ENCODE measurements around the gene WDR4.
"Not testable (repeated sequence)": the region's sequence is repeated elsewhere in the genome, so short reads cannot be mapped to it uniquely, and the experiment has no call there.

Gene WDR4

GRCh38 chr21:42880352-42880751 lies 1.0 kb upstream of the WDR4 start:
- in situ Hi-C loops (cut with MboI; ENCODE audit: low sequenced_read_pairs) = no loop called here

- in situ Hi-C loops (cut with MboI; ENCODE audit: low sequenced_read_pairs) = no loop called here
Measured at GRCh38 chr21:42878678-42878992, 704 bp downstream of the WDR4 start.

GRCh38 chr21:42875811-42876210 lies 3.5 kb downstream of the WDR4 start:
- in situ Hi-C loops (cut with MboI; ENCODE audit: low sequenced_read_pairs) = not testable (repeated sequence)

GRCh38 chr21:42873096-42873495 lies 6.2 kb downstream of the WDR4 start:
- in situ Hi-C loops (cut with MboI; ENCODE audit: low sequenced_read_pairs) = no loop called here

- in situ Hi-C loops (cut with MboI; ENCODE audit: low sequenced_read_pairs) = no loop called here
Measured at GRCh38 chr21:42868196-42868595, 11.1 kb downstream of the WDR4 start.

GRCh38 chr21:42865776-42866160 lies 13.6 kb downstream of the WDR4 start:
- in situ Hi-C loops (cut with MboI; ENCODE audit: low sequenced_read_pairs) = no loop called here

GRCh38 chr21:42864815-42865775 lies 14.2 kb downstream of the WDR4 start:
- in situ Hi-C loops (cut with MboI; ENCODE audit: low sequenced_read_pairs) = no loop called here

- in situ Hi-C loops (cut with MboI; ENCODE audit: low sequenced_read_pairs) = no loop called here
Measured at GRCh38 chr21:42864286-42864685, 15.1 kb downstream of the WDR4 start.

- in situ Hi-C loops (cut with MboI; ENCODE audit: low sequenced_read_pairs) = no loop called here
Measured at GRCh38 chr21:42863504-42863870, 15.9 kb downstream of the WDR4 start.

GRCh38 chr21:42862774-42863503 lies 16.4 kb downstream of the WDR4 start:
- in situ Hi-C loops (cut with MboI; ENCODE audit: low sequenced_read_pairs) = no loop called here

- in situ Hi-C loops (cut with MboI; ENCODE audit: low sequenced_read_pairs) = no loop called here
Measured at GRCh38 chr21:42861848-42862400, 17.4 kb downstream of the WDR4 start.

- in situ Hi-C loops (cut with MboI; ENCODE audit: low sequenced_read_pairs) = no loop called here
Measured at GRCh38 chr21:42861311-42861847, 18.0 kb downstream of the WDR4 start.

- in situ Hi-C loops (cut with MboI; ENCODE audit: low sequenced_read_pairs) = no loop called here
Measured at GRCh38 chr21:42860345-42860744, 19.0 kb downstream of the WDR4 start.

- in situ Hi-C loops (cut with MboI; ENCODE audit: low sequenced_read_pairs) = no loop called here
Measured at GRCh38 chr21:42859891-42860230, 19.5 kb downstream of the WDR4 start.

- in situ Hi-C loops (cut with MboI; ENCODE audit: low sequenced_read_pairs) = no loop called here
Measured at GRCh38 chr21:42858957-42859890, 20.1 kb downstream of the WDR4 start.

- in situ Hi-C loops (cut with MboI; ENCODE audit: low sequenced_read_pairs) = no loop called here
Measured at GRCh38 chr21:42858185-42858847, 21.0 kb downstream of the WDR4 start.

- in situ Hi-C loops (cut with MboI; ENCODE audit: low sequenced_read_pairs) = no loop called here
Measured at GRCh38 chr21:42857216-42857615, 22.1 kb downstream of the WDR4 start.

- in situ Hi-C loops (cut with MboI; ENCODE audit: low sequenced_read_pairs) = no loop called here
Measured at GRCh38 chr21:42855937-42856335, 23.4 kb downstream of the WDR4 start.

- in situ Hi-C loops (cut with MboI; ENCODE audit: low sequenced_read_pairs) = no loop called here
Measured at GRCh38 chr21:42855171-42855936, 24.0 kb downstream of the WDR4 start.

Measured in hTERT RPE-1 (cell line).